GM12891 (cell line): ENCODE data around the gene CLPTM1L.

Experiments used
- POLR2A ChIP-seq: IDR thresholded peaks from 2 replicates; pipeline ENCODE4 v1.6.1; 2011; ENCODE audit warnings: low read depth, low read length, control low read depth
- POLR2AphosphoS5 ChIP-seq: IDR thresholded peaks from 2 replicates; pipeline ENCODE4 v1.6.1; 2011; ENCODE audit warnings: low read depth, low read length, control low read depth

DNA sequence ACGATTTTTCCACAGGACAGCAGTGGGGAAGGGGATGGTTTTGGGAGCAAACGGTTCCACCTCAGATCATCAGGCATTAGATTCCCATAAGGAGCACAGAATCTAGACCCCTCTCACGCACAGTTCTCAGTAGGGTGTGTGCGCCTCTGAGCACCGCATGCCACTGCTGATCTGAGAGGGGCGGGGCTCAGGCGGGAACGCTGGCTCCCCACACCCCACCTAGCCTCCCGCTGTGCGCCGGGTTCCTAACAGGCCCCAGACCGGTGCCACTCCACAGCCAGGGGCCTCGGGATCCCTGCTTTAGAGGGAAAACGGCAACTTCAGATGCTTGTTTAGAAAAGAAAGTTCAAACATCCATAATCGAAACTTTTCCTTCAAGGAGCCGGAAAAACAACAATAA is 70.4 kb downstream of the CLPTM1L start:
- no peak for TF ChIP-seq POLR2AphosphoS5
- TF ChIP-seq POLR2A, result no peak
